HG03045 (cell line): ENCODE measurements around the gene NDUFA1.
"Not testable (repeated sequence)": the region's sequence is repeated elsewhere in the genome, so short reads cannot be mapped to it uniquely, and the experiment has no call there.

ENCODE experiments used
- ATAC-seq: cut with Tn5 transposase; IDR thresholded peaks from one replicate; pipeline ENCODE4 v1.9.1; 2021; ENCODE audit warnings: mild to moderate bottlenecking, moderate library complexity; ENCODE audit not compliant: unreplicated experiment

The NDUFA1 gene

GRCh38 chrX:119899125-119899524, 27.5 kb downstream of the NDUFA1 start:
- no peak for ATAC-seq

DNA sequence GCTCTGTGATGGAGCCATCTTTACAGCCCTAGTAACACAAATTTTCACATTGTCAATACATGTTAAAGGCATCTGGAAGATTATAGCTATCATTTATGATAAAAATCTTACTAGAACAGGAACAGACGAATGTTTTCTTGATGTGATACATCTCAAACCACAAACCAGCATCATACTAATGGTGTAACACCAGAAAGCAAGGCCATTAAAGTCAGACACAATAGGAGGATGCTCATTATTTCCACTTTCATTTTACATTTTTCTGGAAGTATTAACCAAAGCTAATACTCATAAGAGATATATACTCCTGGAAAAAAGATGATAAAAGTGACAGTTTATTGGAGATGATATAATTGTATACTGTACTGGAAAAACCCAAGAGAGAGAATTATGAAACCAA, 29.3 kb downstream of the NDUFA1 start:
- no peak for ATAC-seq

GRCh38 chrX:119916310-119916709, 44.7 kb downstream of the NDUFA1 start:
- no peak for ATAC-seq

DNA sequence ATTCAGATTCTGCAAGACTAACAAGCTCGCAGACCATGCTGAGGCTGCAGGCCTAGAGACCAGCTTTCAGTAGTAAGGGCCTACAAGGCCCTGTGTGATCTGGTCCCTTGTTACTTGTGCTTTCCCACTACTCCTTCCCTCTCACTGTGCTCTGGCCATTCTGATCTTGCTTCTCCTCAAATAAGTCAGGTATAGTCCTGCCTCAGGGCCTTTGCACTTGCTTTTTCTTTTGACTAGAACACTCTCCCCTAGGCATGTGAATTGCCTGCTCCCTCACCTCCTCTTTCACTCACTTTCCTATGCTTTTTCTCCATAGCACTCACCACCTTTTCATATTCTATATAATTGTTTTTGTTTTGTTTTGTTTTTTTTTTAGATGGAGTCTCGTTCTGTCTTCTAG, 46.2 kb downstream of the NDUFA1 start:
- no peak for ATAC-seq

- no peak for ATAC-seq
These were observed 48.4 kb downstream of the NDUFA1 start for GRCh38 chrX:119919835-119920585.

- ATAC-seq = not testable (repeated sequence)
These were observed 50.8 kb downstream of the NDUFA1 start for GRCh38 chrX:119922391-119922790.
